ENCODE results near the gene SCNM1. TPM values are rescaled to one million over a fixed set of nuclear protein-coding genes. Genes with fewer than 3 reads are reported as not detected.
A peak's percentile ranks its signal among the peaks of the same experiment; 100 is the strongest.

SCNM1 gene
- total and polyA plus RNA-seq, 9 of the 15 experiments (the other 6 are each of a cell fraction or from before 2014, with no cell fraction given): 17.2 to 204 (median 63.0) TPM

DNA sequence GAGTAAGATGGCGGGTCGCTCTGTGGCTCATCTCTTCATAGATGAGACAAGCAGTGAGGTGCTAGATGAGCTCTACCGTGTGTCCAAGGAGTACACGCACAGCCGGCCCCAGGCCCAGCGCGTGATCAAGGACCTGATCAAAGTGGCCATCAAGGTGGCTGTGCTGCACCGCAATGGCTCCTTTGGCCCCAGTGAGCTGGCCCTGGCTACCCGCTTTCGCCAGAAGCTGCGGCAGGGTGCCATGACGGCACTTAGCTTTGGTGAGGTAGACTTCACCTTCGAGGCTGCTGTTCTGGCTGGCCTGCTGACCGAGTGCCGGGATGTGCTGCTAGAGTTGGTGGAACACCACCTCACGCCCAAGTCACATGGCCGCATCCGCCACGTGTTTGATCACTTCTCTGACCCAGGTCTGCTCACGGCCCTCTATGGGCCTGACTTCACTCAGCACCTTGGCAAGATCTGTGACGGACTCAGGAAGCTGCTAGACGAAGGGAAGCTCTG lies 7.1 kb upstream of the SCNM1 start:
- ATAC-seq: no peak
- ChIA-PET CTCF (ENCODE audit: low intra/inter-chr PET ratio) (no interaction called here), POLR2A (interaction anchor here (1.7 kb wide), 1 partner anchor 134 kb away, joined by 5 read pairs; no protein-coding TSS in a partner anchor)
- no TSS peak for BruUV-seq (replicated peaks)
- Histone ChIP-seq H3K36me3 (ENCODE audit: control insufficient read depth, insufficient read depth, low read length) (peaks cover 27% of the 10 kb centered on the region; the same call in 2 of the 3 replicates), H3K9me1 (ENCODE audit: control insufficient read depth, insufficient read depth, low read length) (no peaks in the 10 kb centered on the region), H2AFZ (ENCODE audit: low read depth, low read length) (no peak overlapping the region), H3K4me1 (replicated peaks in 1 of 2; ENCODE audit: control insufficient read depth in 2 of 2, insufficient read depth in 2 of 2, low read length in 2 of 2) (peaks cover 8 to 14% of the 10 kb centered on the region in 2 experiments; a peak in 4 of 5 replicates), H3K27ac (ENCODE audit: extremely low read depth, low read depth, low read length) (no peak overlapping the region), H4K20me1 (replicated peaks; ENCODE audit: control insufficient read depth, insufficient read depth, low read length) (no peaks in the 10 kb centered on the region; the same call in 1 of the 2 replicates), H3K79me2 (ENCODE audit: control insufficient read depth, insufficient read depth, low read length) (no peaks in the 10 kb centered on the region), H3K4me2 (ENCODE audit: insufficient read depth, low read length) (no peak overlapping the region), H3K27me3 (ENCODE audit: control insufficient read depth in 2 of 2, insufficient read depth in 2 of 2, low read length in 2 of 2) (no peaks in the 10 kb centered on the region), H3K4me3 (no peak overlapping the region), H3K9ac (ENCODE audit: insufficient read depth in 1 of 2, low read depth in 2 of 2, low read length in 2 of 2) (peak overlapping the region in 1 of 2 experiments; percentile 37; a peak in 2 of 4 replicates), H3K9me3 (replicated peaks; ENCODE audit: control insufficient read depth, insufficient read depth, low read depth, low read length) (no peaks in the 10 kb centered on the region; the same call in 1 of the 2 replicates)
- in situ Hi-C loops (cut with MboI) (loop anchor here (5.0 kb wide), 2 partner anchors 66 to 142 kb away; no protein-coding TSS in a partner anchor), intact Hi-C loops (cut with micrococcal nuclease) (no loop called here)
- DNase-seq (ENCODE audit: extremely low read depth in 1 of 4, low spot score in 3 of 4): no peak
- no peak for FAIRE-seq
- WGBS (ENCODE audit: insufficient coverage, low coverage, missing lambda C conversion rate): 85% methylated on average over 22 of the region's 22 CpGs
- TF ChIP-seq PRDM10 (IDR thresholded peaks at IDR 0.05; ENCODE audit: partially characterized antibody) (no peak), RUNX1 (IDR thresholded peaks at IDR 0.05; ENCODE audit: low read depth) (no peak), POLR2G (IDR thresholded peaks at IDR 0.05; ENCODE audit: low read depth, low read length) (0 out of 2 replicates have a peak, but pooled peaks have one; percentile 22), TCFL5 (CRISPR knock-in tag; conservative IDR thresholded peaks at IDR 0.05) (no peak), KLF6 (CRISPR knock-in tag; IDR thresholded peaks at IDR 0.05; ENCODE audit: borderline replicate concordance) (no peak), GTF2A2 (tag; IDR thresholded peaks at IDR 0.05) (no peak), SIN3A (IDR thresholded peaks at IDR 0.05; ENCODE audit: borderline replicate concordance in 2 of 2, control insufficient read depth in 1 of 2, low read depth in 2 of 2, low read length in 2 of 2) (no peak), FUS (optimal IDR thresholded peaks at IDR 0.05; ENCODE audit: low read depth, low read length) (no peak), SAP30 (IDR thresholded peaks at IDR 0.05; ENCODE audit: borderline replicate concordance, insufficient read depth, low read depth, low read length, poor library complexity, severe bottlenecking) (no peak)
- TF ChIP-seq, protein P1, sequence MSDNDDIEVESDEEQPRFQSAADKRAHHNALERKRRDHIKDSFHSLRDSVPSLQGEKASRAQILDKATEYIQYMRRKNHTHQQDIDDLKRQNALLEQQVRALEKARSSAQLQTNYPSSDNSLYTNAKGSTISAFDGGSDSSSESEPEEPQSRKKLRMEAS (CRISPR knock-in tag; IDR thresholded peaks at IDR 0.05): peak; percentile 32; the same call in 1 of the 2 replicates
- TF ChIP-seq, protein P2, sequence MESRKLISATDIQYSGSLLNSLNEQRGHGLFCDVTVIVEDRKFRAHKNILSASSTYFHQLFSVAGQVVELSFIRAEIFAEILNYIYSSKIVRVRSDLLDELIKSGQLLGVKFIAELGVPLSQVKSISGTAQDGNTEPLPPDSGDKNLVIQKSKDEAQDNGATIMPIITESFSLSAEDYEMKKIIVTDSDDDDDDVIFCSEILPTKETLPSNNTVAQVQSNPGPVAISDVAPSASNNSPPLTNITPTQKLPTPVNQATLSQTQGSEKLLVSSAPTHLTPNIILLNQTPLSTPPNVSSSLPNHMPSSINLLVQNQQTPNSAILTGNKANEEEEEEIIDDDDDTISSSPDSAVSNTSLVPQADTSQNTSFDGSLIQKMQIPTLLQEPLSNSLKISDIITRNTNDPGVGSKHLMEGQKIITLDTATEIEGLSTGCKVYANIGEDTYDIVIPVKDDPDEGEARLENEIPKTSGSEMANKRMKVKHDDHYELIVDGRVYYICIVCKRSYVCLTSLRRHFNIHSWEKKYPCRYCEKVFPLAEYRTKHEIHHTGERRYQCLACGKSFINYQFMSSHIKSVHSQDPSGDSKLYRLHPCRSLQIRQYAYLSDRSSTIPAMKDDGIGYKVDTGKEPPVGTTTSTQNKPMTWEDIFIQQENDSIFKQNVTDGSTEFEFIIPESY (CRISPR knock-in tag; IDR thresholded peaks at IDR 0.05): peak; percentile 40; the same call in 1 of the 2 replicates
